GM18907 (cell line): ENCODE measurements around the gene ABCB4.

Source experiments
- ATAC-seq: cut with Tn5 transposase; IDR thresholded peaks from one replicate; pipeline ENCODE4 v1.9.1; 2021; ENCODE audit warnings: mild to moderate bottlenecking, moderate library complexity; ENCODE audit not compliant: unreplicated experiment

ABCB4 gene

DNA sequence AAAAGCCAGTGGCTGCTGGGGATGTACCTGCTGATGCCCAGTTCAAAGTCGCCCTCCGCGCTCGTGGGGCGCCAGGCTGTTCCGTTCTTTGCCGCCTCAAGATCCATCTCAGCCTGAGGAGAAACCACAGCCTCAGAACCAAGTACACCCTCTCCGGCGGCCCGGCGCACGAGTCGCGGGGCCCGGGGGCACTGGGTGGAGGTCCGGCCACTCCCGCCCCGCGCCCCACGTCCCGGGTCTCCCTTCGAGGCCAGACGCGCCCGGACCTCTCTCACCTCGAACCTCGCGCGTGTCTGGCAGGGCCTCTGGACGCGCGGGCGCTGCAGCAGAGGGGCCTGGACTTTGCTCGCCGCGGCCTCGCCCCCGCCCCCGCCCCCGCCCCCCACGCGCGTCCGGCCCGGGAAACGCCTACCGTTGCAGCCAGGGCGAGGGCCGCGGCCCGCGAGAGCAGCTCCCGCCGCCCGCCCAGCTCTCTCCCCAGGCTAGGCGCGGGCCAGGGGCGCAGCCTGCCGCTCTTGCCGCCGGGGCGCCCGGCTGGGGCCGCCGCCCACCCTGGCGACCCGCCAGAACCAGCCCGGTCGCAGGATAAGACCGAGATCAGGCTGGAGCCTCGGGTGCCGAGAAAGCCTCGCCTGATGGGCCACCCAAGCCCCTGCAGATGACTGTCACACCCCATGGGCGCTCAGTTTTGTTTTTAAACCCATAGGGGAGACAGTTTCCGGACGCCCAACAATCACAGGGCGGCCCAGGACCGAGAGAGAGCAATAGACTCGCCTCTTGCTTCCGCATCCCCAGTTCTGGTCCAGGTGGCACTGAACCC lies at the start of gene ABCB4:
Gene ABCB4, minus strand, starts transcription at position 322 of the 820 bp plus-strand sequence. Its CDS starts 215 bp downstream, at position 107.
- peak; percentile 19 for ATAC-seq

DNA sequence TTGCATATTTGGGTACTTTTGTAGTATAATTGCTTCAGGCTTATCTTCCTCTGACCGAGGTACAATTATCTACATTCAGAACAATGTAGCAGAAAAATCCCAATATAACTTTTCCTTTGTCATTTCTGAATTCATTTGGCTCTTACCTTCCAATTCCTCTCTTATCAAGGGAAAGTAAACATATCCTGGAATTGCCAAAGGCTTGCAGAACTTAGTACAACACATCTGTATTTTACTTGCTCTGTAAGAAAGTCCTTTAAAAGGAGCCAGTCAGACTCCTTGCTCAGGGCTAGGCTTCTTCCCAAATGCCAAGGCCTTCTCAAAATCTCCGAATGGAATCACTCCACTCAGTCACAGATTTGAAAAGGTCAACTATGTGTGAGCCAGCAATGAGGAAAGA lies 43.3 kb upstream of the ABCB4 start:
- no peak for ATAC-seq

DNA sequence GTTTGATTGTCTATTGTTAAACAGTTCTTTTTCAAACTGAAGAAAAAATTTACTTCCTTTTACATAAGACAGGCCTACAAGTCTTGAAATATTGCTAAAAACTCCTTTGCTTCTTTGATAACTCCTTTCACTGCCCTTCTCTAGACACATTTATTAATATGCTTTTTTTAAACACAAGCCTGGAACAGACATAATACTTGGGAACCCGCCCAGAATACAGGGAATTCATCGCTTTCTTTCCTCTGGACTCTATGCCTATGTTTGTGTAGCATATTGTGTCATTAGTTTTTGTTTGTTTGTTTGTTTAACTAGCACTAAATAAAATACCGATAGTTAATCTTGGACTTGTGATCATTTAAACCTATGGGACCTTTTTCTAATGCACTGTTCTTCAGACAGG lies 42.4 kb upstream of the ABCB4 start:
- ATAC-seq: no peak

DNA sequence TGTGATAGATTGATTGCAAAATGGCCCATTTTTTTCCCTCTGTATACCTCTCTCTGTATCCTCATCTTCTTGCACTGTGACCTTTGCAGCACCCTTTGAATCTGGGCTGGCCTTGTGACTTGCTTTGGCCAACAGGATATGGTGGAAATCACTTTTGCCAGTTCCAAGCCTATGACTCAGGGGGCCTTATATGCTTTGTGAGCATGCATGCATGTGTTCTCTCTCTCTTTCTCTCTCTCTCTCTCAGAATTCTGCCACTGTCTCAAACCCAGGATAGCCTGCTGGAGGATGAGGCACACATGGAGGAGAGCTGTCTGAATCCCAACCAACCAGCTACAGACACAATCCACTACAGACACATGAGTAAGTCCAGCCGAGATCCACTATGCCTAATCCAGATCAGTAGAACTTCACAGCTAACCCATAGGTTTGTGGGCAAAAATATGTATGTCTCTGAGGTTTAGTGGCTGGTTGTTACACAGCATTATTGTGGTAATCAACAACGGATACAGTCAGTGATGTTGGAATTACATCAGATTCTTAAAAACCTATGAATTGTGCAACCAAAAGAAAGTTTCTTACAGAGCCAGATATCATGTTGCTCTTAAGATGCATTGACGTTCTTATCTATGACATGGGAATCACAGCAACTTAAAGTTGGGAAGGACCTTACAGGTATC lies 41.8 kb upstream of the ABCB4 start:
- ATAC-seq: no peak

DNA sequence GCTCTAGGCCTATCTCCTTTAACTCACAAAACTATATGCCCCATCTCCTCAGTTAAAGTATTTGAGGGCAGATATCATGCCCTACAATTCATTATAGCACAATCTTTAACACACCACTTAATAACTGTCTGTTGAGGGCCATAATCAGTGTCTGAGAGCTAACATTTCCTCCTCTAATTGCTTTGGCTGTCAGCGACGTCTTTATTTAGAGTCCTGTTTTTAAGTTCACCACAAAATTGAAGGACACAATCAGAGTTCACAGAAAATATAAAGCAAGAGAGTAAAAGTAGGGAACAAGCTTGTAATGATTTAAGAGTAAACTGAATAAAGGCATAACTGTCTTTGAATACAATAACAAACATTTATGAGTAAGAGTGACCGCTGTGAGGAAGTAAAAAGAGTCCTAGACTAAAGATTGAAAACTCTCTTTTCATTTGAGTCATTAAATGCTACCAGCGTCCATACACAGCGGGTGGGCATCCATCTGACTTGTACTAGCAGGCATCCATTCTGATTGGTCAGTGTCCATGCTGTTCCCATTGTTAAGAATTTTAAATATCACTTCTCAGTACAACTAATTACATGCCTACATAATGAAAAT lies 38.4 kb upstream of the ABCB4 start:
- ATAC-seq: no peak

DNA sequence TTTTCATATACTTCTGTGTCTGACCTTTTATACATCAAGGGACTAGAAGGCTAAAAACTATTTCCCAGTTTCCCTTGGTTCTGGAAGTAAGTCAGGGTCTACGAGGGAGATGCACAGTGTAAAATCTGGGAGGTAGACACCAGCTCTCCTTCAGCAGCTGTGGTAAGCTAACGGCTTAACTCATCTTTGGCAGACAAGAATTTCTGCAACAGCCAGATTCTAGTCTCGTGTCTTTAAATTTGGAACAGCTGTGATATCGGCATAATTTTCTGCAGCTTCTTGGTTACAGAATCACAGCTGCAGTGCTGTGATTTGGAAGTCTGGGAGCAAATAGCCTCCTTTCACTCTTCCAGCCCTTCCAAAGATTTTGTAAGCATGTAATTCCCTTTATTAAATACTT lies 37.4 kb upstream of the ABCB4 start:
- ATAC-seq: no peak

DNA sequence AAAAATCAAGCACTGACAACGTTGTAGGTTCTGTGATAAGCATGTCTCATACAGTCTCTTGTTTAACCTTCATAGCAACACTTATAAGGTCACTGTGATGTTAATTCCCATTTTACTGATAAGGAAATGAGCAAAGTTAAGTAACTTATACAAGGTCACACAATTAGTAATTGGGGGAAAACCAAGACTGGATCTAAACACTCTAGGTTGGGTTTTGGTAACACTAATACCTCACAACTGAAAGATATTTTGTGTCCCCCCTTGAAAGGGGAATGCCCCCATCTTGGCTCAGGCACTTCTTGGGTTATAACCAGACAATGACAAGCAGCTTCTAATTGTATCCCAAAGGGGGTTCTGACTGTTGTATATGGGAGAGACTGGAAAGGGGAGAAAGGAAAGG lies 36.0 kb upstream of the ABCB4 start:
- ATAC-seq: no peak

DNA sequence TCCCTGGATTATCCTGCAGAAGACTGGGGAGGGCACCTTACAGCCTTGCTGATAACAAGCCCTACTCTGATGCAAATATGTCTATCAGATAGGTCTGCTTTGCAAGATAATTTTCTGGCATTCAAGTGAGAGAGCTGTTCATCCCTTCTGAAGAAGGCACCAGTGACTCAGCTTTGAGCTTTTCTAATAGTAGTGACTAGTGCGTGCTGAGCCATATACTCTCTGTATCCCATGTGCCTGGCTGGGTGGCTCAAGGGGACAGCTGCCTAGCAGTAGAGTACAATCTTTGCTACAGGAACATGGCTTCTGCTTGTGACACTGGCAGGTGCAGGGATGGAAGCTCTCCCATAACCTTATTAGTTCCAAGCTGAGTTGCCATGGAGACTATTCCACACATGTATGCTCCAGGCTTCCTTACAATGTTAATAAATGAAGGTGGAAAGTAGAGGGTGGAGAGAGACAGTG lies 35.0 kb upstream of the ABCB4 start:
- ATAC-seq: no peak

DNA sequence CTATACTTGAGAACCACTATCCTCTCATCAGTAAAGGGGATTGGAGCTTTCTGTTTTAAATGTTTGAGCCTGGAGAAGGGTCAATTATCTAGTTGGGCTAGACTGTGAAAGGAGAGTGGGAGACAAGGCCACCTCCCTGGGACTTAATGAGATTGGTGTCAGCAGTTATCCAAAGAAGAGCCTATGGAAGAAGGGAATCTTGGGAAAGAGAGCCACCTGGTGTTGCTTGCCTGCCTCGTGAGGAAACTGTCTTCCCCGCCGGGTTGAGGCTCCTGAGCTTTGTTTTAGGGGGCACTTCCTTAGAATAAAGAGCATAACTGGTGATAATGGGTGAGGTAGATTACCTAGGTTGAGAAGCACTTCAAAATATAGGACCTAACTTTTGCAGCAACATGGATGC lies 32.0 kb upstream of the ABCB4 start:
- no peak for ATAC-seq

DNA sequence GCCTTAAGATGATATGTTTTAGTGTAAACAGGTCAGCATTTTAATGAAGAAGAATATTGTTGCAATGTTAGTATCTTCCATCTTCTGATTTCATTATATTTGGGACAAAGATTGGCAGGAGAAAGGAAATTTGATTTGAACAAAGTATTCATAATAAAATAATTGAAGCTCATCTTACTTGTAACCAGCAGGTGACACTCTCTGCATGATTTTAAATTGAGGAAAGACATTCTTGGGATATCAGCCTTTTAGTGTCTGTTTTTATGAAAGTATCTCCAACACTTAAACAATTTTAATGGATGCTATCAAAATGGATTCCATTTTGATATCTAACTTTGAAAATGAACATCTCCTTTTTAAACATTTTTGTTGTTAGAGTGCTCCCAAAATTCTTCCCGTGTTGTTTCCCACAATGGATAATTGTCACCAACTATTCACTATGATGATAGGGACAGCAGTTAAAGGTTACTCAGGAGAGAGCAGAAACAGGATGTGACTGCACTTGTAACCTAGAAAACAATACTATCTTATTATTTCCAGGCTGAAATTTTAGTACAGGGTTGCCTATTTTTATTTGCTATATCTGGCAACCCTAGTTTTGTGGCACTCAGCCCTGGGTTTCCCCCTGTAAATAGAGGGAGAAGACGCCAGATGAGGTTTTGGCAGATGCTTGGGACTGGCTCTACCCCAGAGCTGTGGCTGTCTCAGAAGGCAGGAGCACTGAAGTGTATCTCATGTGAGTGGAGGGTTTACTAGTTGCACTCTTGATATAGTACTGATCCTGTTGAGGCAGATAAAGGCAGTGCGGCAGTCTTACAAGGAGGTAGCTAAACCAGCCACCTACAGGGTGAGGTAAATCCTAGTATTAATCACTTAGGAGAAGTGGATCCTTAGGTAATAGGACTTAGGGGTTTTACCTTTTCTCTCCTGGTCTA lies 31.0 kb upstream of the ABCB4 start:
- ATAC-seq: peak; percentile 37

DNA sequence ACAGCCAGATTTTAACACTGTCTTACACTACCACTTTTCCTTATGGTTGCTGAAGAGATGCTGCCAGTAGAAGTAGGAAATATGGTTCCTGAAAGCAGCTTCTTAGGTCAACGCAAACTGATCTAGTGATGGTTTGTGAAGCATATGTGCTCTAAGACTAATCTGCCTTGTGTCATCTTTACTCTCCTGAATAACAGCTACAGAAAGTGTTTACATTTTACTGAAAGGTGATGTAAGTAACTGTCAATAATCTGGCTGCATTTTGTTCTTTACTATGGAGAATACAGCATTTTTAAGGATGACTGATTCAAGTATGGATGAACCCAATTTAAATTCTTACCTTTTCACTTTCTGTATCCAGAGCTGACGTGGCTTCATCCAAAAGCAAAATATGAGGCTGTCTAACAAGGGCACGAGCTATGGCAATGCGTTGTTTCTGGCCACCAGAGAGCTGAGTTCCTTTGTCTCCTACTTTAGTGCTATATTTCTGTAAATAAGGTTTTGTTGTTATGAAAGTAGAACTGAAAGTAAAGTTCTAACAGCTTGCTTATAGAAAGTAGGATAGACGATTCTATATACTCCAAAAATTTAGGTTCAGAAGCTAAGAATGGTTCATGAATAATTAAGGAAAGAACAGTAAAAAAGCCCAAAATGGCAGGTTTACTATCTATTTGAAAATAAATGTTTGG lies 30.2 kb upstream of the ABCB4 start:
- ATAC-seq: no peak

DNA sequence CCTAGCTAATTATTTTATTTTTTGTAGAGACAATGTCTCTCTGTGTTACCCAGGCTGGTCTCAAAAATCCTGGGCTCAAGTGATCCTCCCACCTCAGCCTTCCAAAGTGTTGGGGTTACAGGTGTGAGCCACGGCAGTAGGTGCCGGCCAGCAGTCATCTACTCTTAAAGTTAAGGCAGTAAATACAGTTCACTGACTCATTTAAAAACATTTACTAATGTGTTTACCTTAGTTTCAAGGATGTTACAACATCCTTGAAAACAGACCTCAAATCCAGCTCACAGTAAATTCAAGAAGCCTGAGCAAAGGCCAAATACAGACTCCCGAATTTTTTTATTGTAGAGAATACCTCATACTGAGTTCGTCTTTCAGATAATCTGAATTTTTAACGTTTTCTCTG lies 29.6 kb upstream of the ABCB4 start:
- ATAC-seq: no peak

DNA sequence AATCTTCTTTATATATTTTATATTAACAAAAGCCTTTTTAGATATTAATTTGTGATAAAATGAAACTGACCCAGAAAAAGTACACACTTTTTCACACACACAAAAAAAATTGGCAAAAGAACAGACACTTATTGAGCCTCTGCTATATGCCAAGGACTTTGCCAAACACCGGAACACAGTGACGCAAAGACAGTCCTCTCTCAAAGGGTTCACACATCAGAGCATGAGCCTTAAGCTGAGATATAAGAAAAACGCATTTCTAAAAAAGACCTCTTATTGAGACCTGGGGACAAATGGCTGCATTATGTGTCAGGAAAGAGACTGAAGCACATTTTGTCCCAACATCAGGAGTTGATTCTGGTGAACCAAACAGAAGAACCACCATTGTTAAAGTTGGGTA lies 24.0 kb upstream of the ABCB4 start:
- no peak for ATAC-seq

DNA sequence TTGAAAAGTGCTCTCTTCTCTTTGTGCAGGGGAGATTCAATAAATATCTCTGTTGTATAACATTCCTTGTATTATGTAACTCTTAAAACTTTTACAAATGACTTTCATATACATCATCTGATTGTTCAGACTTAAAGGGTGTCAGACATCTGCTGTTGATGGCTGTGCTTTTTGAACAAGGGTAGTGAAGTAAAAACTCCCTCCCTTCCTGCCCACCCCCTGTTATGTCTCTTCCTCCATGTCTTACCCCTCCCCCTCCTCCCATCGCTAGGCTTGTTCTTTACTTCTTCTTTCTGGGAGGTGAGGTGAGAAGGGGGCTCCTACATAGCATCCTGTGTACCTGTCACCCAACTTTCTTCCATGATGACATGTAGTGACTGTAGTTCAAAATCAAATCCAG lies 23.4 kb upstream of the ABCB4 start:
- ATAC-seq: no peak

DNA sequence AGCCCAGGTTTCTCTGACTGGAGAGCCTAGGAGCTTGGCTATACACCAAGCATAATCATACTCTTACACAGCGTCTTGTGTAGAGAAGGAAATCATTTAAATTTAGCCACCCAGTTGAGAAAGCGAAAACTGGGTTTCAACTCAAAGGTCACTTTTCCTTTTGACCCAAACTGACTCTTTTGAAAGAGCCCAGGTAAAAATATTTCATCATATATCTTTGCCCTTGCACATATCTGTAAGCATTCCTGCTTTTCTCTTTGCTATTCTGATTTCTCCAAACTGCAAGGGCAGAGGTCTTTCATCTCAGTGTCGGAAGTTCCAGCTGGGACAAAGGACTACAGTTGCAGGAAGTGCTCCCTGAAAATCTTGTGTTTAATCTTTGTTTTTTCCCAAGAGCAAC lies 22.0 kb upstream of the ABCB4 start:
- no peak for ATAC-seq

DNA sequence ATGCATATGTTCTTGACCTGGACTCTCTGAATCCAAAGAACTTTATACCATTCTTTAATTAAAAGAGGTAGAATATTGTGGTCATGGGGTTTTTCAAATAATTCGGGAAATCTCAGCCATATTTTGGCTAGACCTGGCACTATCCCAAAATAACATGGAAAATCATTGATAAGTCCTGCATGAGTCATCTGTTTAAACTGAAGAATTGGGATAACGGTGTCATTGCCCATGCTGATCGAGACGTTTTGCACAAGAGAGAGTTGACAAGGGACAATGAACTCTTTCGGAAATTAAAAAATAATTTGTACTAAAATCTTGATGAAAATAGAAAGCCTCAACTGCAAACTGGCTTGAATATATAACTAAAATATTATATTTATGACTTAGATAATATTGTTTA lies 19.9 kb upstream of the ABCB4 start:
- no peak for ATAC-seq

DNA sequence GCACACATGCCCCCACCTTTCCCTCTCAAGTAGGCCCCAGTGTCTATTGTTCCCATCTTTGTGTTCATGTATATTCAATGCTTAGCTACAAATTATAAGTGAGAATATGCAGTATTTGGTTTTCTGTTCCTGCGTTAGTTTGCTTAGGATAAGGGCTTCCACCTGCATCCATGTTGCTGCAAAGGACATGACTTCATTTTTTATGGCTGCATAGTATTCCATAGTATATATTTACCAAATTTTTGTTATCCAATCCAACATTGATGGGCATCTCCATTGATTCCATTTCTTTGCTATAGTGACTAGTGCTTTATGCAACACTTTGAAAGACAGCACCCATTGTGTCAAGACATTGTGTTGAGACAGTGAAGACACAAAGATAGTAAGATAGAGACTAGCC lies 19.0 kb upstream of the ABCB4 start:
- no peak for ATAC-seq

DNA sequence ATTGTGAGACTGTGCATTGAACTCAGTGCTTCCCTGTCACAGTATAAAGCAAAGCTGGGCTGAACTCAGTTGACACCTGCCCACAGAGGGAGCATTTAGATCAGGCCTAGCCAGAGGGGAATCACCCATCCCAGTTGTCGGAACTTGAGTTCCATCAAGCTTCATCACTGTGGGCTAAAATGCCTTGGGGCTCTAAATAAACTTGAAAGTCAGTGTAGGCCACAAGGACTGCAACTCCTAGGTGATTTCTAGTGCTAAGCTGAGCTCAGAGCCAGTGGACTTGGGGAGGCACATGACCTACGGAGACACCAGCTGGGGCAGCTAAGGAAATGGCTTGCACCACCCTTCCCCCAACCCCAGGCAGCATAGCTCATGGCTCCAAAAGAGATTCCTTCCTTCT lies 7.7 kb upstream of the ABCB4 start:
- no peak for ATAC-seq

DNA sequence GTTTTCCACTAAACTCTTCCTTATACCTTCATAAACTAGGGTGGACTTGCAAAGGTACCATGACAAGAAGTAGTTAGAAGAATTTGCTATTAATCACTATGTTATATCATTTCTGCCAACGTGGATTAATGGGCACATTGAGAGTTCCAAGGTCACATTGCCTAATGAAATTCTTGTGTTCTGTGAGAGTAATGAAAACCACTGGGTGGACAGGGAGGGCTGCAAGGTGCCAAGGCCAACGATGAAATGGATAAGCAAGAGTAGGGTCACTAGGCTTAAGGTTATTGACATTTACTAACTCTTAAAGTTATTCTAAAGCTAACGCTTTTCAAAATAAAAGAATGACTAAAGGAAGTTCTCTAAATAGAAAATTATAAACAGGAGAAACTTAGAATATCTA lies 6.6 kb upstream of the ABCB4 start:
- no peak for ATAC-seq

DNA sequence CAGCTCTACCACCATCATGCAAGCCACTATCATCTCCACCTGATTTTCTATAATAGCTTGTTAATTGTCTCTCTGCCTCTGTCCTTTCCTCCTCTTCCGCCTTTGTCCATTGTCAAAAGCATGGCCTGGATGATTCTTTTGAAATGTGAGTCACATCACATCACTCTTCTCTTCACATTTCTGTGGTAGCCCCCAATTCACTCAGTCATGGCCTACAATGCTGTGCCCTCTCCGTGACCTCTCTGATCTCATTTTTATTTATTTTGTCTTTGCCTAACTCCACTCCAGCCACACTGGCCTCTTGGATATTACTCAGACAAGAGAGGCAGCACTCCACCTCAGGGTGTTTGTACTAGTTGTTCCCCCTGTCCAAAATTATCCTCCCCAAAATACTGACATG lies 4.9 kb upstream of the ABCB4 start:
- no peak for ATAC-seq
